ENCODE results near the gene MARCHF9.
A peak's percentile ranks its signal among the peaks of the same experiment; 100 is the strongest.

The MARCHF9 gene

DNA sequence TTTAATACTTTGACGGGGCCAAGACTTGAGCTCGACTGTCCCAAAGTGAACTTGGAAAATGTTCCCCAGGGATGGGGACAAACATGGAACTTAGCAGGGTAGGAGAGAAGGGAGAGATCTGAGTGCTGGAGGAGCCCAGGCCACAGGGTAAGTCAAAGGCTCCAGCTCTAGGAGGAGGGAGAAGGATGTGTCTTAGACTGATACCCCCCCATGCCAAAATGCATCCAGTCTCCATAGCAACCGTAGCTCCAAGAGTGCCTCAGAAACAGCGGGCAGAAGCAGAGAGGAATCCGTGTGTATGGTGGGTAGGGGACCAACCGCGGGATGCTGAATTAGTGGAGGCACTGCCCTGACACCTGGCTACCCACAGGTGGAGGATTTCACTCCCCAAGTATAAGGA lies 15.5 kb upstream of the MARCHF9 start:
- no peak for DNase-seq

DNA sequence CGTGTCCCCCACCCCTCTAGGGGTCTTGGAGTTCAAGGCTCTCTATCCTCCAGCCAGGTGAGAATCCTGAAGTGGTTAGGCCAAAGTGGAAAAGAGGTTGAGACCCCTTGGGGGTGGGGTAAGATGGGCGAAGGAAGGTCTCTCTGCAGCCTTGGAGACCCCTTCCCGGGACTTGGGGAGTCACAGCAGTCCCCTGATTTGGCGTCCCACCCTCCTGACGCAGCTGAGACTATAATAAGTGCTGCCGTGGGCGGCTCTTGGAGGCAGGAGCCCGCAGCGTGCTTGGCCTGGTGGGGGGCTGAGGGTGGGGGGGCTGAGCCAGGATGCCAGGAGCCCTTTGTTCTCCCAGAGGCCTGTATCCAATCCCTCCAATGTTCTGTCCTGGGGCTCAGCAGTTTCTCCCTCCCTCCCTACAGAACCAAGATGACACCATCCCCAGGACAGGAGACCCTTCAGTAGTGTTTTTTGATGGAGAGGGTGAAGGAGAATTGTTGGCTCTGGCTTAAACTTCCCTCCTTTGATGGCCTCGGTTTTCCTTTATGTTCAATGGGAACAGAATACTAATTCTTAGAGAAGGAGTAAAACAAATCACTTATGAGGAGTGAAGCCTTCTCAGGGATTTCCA lies 14.9 kb upstream of the MARCHF9 start:
- DNase-seq = no peak

- DNase-seq = no peak
These were observed 14.1 kb upstream of the MARCHF9 start for GRCh38 chr12:57740656-57741412.

GRCh38 chr12:57741413-57741789 lies 13.5 kb upstream of the MARCHF9 start:
- DNase-seq = no peak

DNA sequence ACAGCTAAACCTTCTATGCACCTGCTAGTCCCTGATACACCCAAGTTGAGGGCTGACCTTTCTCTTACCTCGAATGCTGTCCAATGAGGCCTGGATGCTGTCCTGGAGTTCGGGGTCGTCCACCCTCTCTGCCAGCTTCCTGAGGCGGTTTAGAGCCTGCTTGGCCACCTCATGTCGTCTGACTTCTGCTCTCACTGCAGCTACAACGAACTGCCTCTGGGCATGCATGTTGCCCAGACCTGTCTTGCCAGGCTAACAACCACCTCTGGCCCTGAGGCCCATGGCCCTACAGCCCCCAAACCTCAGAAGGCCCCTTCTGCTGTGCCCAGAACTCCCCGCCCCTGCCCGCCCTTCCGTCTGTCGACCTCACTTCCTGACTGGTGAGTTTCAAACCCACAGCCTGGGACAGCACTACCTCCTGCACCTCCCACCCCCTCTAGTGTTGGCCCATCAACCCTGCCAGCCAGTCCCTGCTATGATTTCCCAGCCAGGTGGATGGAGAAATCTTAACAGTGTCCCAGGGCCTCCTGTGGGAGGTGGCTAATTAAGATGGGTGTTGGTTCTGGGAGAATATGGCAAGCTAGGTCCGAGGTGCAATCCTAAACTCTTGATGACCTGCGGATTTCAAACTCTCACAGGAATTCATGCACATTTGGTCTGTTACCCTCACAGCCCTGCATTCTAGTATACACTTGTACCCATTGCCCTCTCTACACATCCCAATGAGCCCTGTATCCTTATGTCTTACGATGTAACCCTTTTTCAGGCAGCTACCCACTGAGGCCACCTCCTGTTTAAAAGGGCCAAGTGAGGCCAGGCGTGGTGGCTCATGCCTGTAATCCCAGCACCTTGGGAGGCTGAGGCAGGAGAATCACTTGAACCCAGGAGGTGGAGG lies 12.8 kb upstream of the MARCHF9 start:
- no peak for DNase-seq

DNA sequence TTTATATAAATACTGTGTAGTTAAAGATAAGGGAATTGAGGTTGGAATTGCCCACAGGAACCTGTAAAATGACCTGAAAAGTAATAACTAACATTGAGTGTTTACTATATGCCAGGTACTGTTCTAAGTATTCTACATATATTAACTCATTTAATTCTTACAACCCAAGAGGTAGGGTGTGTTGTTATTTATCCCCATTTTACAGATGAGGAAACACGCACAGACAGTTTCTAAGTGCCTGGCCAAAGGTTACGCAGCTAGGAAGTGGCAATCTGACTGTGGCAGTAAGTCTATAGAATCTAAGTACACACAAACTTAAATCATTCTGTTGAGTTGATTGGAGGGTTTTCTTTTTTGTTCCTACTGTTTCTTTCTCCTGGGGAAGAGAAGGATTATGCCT lies 11.1 kb upstream of the MARCHF9 start:
- DNase-seq = no peak

DNA sequence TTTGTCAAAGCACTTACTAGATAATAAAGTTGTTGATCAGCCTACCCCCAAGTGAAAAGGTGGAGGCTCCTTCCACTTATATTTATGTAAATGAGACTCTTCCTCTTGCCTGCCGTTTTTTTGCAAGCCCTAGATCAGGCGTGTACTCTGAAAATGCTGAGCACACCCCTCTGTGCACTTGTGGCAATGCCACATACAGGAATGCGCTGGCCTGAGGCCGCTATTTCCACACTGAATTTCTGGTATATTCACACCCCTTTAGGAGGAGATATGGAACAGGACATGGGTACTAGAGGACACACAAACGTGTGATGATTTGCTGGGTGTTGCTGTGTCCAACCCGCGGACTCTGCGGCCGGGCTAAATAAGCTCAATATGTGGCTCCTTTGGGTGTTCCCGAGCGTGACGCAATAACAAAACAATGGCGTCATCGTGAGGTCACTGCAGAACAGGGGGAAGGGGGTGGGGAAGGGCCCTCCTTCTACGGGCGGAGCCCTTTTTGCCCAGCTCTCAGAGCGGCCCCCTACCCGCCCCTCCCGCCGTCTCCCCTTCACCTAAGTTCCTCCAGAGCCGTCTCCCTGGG lies 10.6 kb upstream of the MARCHF9 start:
- DNase-seq = peak; percentile 60

GRCh38 chr12:57744777-57745484 lies 10.0 kb upstream of the MARCHF9 start, which contains the start of gene TSPAN31:
TSPAN31 (plus strand) TSS chr12:57745039; CDS start chr12:57745155, 116 bp downstream.
- DNase-seq = peak; percentile 91

- no peak for DNase-seq
These were observed 9.4 kb upstream of the MARCHF9 start for GRCh38 chr12:57745485-57745881.

DNA sequence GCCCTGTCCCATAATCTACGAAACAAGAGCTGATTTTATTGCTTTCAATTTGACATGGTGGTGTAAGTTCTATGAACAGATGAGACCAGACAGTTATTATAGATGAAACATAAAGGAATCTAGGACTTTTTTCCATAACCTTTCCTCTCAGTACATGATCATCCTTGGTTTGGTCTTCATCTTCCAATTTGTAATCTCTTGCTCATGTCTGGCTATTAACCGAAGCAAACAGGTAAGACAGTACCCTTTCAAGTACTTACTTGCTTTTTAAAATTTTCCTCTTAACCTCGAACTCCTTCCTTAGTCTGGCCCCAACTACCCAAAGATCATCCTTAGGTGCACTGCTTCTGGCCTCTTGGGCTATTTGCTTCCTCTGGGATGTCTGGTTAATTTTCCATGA lies 8.9 kb upstream of the MARCHF9 start:
- DNase-seq = no peak

GRCh38 chr12:57749061-57749460 lies 5.8 kb upstream of the MARCHF9 start:
- no peak for DNase-seq

GRCh38 chr12:57750561-57751431 lies 4.1 kb upstream of the MARCHF9 start:
- no peak for DNase-seq

GRCh38 chr12:57751432-57751787 lies 3.5 kb upstream of the MARCHF9 start:
- DNase-seq = no peak

- peak; percentile 97 for DNase-seq
These were observed 2.9 kb upstream of the MARCHF9 start, which contains the start of gene CDK4 for GRCh38 chr12:57751788-57752667. CDK4 (minus strand) TSS chr12:57752310; CDS start chr12:57751717, 593 bp downstream.

DNA sequence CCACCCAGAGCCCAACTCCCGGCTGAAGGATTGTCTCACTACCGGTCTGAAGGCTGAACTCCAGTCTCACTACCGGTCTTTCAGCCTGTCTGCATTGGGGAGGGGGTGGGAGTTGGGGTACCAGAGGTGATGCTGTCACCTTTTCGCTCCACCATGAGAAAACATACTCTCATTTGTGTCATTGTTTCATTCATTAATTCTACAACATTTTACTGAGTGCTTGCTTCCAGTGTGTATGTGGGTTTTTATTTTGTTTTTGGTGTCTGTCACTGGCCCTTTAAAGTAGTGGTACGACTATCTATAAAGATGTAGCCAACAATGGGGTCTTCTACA lies 2.3 kb upstream of the MARCHF9 start:
- no peak for DNase-seq

- DNase-seq = no peak
These were observed 1.1 kb upstream of the MARCHF9 start for GRCh38 chr12:57753756-57754337.

GRCh38 chr12:57755194-57755453 lies 221 bp downstream of the MARCHF9 start:
- DNase-seq = no peak

- DNase-seq = no peak
These were observed 810 bp downstream of the MARCHF9 start for GRCh38 chr12:57755454-57756372.
